Metanephros (tissue), 1 donor: ENCODE measurements around the gene CSNK1A1. TPM values are rescaled to one million over a fixed set of nuclear protein-coding genes. Genes with fewer than 3 reads are reported as not detected.

ENCODE experiments used
- total RNA-seq: library from RNA; depleted of rRNA; stranded (reverse); fragments of >200 nt; gene quantifications from one replicate; pipeline ENCODE4 v1.2.3, GENCODE V29; 2014

Gene CSNK1A1
- total RNA-seq, result 281 TPM

GRCh38 chr5:149551227-149552037 is at the start of gene CSNK1A1:
Gene CSNK1A1 (minus strand): TSS chr5:149551439. CDS start chr5:149550964, 475 bp downstream.

GRCh38 chr5:149581192-149581861 is 30.1 kb upstream of the CSNK1A1 start, which contains the start of gene ARHGEF37:
Gene ARHGEF37 (plus strand): TSS chr5:149581498. CDS start chr5:149597770, 16,272 bp downstream.

Other genes starting within 250 kb of the CSNK1A1 start
- gene GRPEL2, start 205.9 kb downstream of the CSNK1A1 start, total RNA-seq, result 18.6 TPM
- 9.9 TPM for gene PCYOX1L, start 193.4 kb downstream of the CSNK1A1 start, total RNA-seq
- 13.8 TPM for gene IL17B, start 172.1 kb downstream of the CSNK1A1 start, total RNA-seq
- 6.9 TPM for gene ARHGEF37, start 30.1 kb upstream of the CSNK1A1 start, total RNA-seq
- gene PPARGC1B, start 178.9 kb upstream of the CSNK1A1 start, total RNA-seq, result 2.5 TPM